PFSK-1 (cell line): ENCODE measurements around the gene MYH7B.

Experiments used
- FOXP2 ChIP-seq: optimal IDR thresholded peaks from 2 replicates; pipeline ENCODE3; 2011; ENCODE audit warnings: borderline replicate concordance, control low read depth, inconsistent platforms; ENCODE audit not compliant: insufficient read depth; ENCODE audit errors: extremely low read length, extremely low read depth
- POLR2AphosphoS5 ChIP-seq: IDR thresholded peaks from 2 replicates; pipeline ENCODE4 v1.6.1; 2012; ENCODE audit warnings: low read depth, mild to moderate bottlenecking, control low read depth, low read length, moderate library complexity
- SIN3A ChIP-seq: IDR thresholded peaks from 2 replicates; pipeline ENCODE4 v1.6.1; 2012; ENCODE audit warnings: mild to moderate bottlenecking, low read length, moderate library complexity, borderline replicate concordance; ENCODE audit not compliant: insufficient read depth
- TAF1 ChIP-seq: IDR thresholded peaks from 2 replicates; pipeline ENCODE4 v1.6.1; 2012; ENCODE audit warnings: low read length, control low read depth, borderline replicate concordance; ENCODE audit not compliant: insufficient read depth
- TF ChIP-seq, protein P1 (sequence below), 2 experiments: IDR thresholded peaks; 2 replicates each; pipeline versions ENCODE4 v1.6.1 to v1.8.0; 2011 to 2012; ENCODE audit warnings: low read depth in 2 of 2, low read length in 2 of 2, control low read depth in 1 of 2, inconsistent platforms in 1 of 2, mild to moderate bottlenecking in 1 of 2, moderate library complexity in 1 of 2; ENCODE audit not compliant: insufficient read depth in 1 of 2

The MYH7B gene

DNA sequence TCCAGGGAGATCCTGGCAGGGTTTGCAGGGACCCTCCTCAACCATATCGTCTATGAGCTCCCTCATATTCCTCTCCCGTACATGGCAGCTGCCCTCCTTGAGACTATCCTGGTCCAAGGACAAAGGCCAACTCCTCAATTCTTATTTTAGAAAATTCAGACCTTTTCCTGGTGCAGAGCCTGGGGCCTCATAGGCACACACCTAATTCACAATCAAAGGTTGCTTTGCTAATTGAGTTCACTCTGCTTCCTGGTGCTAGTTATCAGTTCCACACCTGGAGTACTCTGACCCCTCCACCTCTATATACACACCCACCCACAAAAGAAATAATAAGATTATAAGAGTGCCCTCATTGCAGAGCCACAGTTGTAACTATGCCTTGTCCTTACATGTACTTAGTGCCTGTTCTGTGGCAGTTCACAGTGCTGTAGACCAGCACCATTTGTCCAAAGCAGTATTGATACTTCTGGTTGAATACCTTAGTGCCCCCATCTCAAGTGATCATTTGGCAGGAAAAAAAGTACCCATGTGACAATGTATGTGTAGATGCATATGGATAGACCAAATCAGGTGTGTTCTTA, 38.8 kb upstream of the MYH7B start:
- no peak for TF ChIP-seq SIN3A
- TF ChIP-seq, protein P1, sequence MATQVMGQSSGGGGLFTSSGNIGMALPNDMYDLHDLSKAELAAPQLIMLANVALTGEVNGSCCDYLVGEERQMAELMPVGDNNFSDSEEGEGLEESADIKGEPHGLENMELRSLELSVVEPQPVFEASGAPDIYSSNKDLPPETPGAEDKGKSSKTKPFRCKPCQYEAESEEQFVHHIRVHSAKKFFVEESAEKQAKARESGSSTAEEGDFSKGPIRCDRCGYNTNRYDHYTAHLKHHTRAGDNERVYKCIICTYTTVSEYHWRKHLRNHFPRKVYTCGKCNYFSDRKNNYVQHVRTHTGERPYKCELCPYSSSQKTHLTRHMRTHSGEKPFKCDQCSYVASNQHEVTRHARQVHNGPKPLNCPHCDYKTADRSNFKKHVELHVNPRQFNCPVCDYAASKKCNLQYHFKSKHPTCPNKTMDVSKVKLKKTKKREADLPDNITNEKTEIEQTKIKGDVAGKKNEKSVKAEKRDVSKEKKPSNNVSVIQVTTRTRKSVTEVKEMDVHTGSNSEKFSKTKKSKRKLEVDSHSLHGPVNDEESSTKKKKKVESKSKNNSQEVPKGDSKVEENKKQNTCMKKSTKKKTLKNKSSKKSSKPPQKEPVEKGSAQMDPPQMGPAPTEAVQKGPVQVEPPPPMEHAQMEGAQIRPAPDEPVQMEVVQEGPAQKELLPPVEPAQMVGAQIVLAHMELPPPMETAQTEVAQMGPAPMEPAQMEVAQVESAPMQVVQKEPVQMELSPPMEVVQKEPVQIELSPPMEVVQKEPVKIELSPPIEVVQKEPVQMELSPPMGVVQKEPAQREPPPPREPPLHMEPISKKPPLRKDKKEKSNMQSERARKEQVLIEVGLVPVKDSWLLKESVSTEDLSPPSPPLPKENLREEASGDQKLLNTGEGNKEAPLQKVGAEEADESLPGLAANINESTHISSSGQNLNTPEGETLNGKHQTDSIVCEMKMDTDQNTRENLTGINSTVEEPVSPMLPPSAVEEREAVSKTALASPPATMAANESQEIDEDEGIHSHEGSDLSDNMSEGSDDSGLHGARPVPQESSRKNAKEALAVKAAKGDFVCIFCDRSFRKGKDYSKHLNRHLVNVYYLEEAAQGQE (IDR thresholded peaks at IDR 0.05; ENCODE audit: insufficient read depth in 1 of 2, low read depth in 2 of 2, low read length in 2 of 2), result no peak

DNA sequence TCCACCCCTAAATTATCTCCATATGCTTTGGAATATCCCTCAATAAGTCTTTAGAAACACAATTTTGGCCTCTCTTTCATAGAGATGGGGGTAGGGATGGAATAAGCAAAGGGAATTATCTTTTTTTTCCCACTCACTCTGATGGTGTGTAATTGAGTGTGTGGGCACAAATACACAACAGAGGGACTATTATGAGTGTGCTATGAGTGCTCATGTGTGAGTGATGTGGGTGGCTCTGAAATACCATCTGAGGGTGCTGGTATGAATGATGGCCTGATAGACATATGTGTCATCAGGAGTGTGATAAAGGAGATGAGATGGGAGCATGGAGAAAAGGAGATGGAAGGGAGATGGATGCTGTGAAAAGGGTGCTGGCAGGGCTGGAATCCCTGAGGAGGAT, 35.6 kb upstream of the MYH7B start:
- TF ChIP-seq, protein P1 (IDR thresholded peaks at IDR 0.05; ENCODE audit: insufficient read depth in 1 of 2, low read depth in 2 of 2, low read length in 2 of 2), result no peak
- TF ChIP-seq TAF1, result no peak

DNA sequence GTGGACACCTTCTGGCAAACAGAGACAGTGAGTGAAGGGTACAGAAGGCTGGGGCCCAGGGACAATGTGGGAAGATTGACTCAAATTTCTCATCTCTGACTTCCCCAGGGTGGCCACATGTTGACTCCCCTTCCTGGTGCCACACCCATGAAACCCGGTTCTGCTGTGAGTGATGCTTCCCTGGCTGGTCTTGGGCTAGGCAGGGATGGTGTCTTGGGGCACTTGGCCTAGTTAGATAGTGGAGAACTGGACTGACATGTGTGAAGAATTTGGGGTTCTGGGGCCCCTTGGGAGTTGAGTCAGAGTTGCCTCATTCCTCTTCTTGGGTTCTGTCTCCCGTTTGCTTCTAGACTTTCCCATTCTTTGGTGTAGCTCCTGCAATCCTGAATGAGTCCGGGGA, 34.2 kb upstream of the MYH7B start:
- TF ChIP-seq FOXP2, result no peak

DNA sequence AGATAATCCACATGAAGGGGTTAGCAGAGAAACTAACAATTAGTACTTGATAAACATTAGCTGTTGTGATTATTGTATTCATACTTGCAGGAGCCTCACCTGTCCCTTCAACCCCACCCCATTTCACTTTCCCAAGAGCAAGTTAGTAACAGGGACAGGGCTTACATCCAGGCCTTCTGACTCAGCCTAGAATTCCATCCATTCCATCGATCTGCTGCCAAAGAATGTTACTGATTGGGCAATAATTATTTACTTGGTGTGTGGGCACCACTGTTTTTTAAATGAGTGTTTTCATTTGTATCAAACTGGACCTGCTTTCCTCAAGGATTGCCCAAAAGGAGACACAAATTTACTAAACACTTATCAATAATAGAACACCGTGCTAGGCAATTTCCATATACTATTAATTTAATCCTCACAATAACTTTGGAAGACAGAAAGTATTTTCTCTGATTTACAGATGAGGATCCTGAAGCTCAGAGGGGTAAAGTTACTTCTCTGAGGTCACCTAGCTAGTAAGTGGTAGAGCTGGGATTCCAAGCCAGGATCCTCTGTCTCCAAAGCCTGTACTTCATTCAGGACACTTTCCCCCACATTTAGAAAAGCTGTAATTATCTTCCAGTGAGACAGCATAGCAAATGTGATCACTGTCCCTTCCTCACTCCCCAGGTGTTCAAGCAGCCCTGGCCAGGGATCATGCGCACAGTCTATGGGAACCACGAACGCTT, 32.9 kb upstream of the MYH7B start:
- TF ChIP-seq FOXP2 (no peak), TAF1 (no peak), POLR2AphosphoS5 (no peak), SIN3A (no peak)
- TF ChIP-seq, protein P1 (IDR thresholded peaks at IDR 0.05; ENCODE audit: insufficient read depth in 1 of 2, low read depth in 2 of 2, low read length in 2 of 2), result no peak

DNA sequence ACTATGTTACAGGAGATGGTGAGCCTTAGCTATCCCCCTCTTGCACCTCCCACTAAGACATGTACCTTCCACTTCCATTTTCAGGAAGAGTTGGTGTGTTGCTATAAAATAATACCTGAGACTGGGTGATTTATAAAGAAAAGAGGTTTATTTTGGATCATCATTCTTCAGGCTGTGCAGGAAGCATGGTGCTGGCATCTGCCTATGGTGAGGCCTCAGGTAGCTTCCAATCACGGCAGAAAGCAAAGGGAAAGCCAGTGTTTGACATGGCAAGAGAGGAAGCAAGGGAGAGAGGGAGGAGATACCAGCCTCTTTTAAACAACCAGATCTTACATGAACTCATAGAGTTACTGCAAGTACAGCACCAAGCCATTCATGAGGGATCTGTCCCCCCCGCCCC, 32.3 kb upstream of the MYH7B start:
- no peak for TF ChIP-seq POLR2AphosphoS5
- TF ChIP-seq, protein P1 (IDR thresholded peaks at IDR 0.05; ENCODE audit: insufficient read depth in 1 of 2, low read depth in 2 of 2, low read length in 2 of 2), result no peak
- no peak for TF ChIP-seq SIN3A
- TF ChIP-seq FOXP2, result no peak
- no peak for TF ChIP-seq TAF1
